Hematopoietic multipotent progenitor cell treated with erythropoietin and hydrocortisone succinate and interleukin-3 and kit ligand, for 15 days (in vitro differentiated cells): ENCODE data around the gene PEAK1.
A peak's percentile ranks its signal among the peaks of the same experiment; 100 is the strongest.

Source experiments
- DNase-seq: peaks from one replicate; pipeline ENCODE4 v3.0.0-alpha.2; 2015; ENCODE audit warnings: low spot score

Gene PEAK1, protein sequence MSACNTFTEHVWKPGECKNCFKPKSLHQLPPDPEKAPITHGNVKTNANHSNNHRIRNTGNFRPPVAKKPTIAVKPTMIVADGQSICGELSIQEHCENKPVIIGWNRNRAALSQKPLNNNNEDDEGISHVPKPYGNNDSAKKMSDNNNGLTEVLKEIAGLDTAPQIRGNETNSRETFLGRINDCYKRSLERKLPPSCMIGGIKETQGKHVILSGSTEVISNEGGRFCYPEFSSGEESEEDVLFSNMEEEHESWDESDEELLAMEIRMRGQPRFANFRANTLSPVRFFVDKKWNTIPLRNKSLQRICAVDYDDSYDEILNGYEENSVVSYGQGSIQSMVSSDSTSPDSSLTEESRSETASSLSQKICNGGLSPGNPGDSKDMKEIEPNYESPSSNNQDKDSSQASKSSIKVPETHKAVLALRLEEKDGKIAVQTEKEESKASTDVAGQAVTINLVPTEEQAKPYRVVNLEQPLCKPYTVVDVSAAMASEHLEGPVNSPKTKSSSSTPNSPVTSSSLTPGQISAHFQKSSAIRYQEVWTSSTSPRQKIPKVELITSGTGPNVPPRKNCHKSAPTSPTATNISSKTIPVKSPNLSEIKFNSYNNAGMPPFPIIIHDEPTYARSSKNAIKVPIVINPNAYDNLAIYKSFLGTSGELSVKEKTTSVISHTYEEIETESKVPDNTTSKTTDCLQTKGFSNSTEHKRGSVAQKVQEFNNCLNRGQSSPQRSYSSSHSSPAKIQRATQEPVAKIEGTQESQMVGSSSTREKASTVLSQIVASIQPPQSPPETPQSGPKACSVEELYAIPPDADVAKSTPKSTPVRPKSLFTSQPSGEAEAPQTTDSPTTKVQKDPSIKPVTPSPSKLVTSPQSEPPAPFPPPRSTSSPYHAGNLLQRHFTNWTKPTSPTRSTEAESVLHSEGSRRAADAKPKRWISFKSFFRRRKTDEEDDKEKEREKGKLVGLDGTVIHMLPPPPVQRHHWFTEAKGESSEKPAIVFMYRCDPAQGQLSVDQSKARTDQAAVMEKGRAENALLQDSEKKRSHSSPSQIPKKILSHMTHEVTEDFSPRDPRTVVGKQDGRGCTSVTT (N-terminal part only)

DNA sequence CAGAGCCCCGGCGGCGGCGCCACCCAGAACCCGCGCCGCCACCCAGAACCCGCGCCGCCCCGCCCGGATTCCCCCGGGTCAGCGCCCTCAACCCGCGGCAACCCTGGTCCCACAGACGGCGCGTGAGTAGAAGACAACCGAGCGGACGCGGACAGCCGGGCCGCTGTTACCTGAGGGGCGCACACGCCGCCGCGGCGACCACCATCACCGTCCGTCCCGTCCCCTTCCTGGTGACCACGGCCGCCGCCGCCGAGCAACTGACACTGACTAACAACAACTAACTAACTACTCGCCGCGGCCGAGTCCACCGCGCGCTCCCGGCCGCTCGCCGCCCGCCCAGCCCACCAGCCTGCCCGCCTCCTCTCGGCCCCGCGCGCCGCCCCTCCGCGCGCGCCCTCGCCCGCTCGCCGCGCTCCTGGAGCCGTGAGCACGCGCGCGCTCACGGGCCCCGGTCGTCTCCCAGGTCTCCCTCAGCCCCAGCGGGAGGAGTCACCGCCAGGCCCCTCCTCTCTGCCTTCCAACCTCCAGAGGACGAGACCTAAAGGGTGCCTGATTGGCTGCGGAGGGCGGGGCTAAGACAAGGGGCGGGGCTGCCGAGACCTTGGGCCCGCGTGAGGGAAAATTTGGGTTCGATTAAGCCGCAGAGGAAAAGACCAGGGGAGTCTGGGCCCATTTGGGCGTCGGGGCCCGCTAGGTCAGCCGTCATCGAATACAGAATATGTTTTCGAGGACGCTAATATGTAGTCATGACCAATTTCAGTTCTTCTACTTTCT is at the start of gene PEAK1:
Gene PEAK1 (minus strand): TSS at position 269 of the 774 bp plus-strand sequence. CDS start 238,178 bp downstream, outside the sequence.
- DNase-seq: peak; percentile 99

DNA sequence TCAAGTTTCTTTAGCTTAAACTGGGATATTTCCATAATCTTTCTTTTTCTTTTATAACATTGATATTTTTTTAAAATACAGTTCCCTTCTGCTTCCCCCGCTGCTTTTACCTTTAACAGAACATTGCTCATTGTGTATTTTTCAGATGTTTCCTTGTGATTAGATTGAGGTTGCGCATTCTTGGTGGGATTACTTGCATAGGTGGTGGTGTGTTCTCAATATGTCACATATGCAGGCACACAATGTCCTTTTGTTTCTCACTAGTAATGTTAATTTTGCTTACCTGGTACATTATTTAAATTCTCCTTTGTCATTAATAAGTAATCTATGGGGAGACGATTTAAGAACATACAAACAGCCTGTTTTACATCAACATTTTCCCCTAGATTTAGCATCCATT is 49.0 kb upstream of the PEAK1 start:
- no peak for DNase-seq

DNA sequence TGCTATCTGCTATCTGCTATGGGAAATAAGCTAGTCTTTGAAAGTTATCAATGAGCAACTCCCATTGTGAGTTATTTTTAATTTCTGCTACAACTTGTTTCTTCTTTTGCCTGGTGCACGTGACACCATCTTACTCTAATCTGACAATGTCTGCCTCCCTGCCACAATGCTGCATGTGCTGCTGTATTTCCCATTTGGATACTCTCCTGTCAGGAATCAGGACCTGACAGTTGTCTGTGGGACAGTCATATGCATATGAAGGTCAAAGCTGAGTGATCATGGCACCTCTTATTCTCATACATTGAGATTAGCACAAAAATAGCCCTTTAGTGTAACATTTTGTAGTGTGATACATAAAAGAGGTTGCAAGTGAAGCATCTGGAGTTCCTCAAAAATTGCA is 46.6 kb upstream of the PEAK1 start:
- no peak for DNase-seq

DNA sequence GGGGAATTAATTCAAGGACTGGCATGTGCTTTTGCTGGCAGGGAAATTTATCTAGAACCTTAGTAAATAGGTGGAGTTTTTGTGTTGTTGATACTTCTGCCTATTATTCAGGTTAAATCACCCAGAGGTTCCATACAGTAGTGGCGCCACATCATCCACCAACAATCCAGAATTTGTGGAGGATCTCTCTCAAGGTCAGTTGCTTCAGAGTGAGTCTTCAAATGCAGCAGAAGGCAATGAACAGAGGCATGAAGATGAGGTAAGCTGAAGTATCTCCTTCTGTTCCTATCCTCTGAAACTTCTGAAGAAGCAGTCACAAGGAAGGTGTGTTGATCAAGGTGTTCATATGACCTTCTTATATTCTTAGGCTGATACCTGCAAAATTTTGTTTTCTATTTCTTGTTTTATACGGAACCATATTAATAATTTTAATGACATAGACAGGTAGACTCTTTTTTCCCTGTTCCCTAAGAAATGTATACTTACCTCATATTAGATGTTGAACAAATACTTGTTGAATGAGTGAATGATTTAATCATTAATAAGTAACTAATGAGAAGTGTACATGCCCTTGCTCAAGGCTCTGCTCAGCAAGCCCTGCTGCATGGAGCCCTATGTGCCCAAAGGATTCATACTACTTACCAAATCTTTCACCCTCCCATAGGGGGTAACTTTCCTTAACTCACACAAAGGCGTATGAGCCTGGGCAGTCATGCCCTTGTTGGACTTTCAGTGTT is 44.4 kb upstream of the PEAK1 start:
- no peak for DNase-seq

DNA sequence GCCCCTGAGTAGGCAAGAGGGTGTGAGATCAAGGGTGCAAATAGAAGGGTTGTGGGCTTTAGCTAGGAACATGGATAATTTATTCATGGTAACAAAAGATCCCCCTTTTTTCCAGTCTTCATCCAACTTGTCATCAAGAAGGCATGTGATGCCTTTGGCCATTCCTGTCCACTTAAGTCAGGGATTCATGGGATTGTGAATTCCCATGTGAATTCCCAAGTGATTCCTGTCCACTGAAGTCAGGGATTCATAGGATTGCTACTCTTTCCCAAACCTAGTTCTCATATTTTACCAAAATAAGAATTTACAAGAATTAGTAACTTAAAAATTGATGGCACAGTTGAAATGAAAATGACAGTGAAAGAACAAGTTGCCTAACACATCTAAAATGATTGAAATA is 41.6 kb upstream of the PEAK1 start:
- DNase-seq: no peak

DNA sequence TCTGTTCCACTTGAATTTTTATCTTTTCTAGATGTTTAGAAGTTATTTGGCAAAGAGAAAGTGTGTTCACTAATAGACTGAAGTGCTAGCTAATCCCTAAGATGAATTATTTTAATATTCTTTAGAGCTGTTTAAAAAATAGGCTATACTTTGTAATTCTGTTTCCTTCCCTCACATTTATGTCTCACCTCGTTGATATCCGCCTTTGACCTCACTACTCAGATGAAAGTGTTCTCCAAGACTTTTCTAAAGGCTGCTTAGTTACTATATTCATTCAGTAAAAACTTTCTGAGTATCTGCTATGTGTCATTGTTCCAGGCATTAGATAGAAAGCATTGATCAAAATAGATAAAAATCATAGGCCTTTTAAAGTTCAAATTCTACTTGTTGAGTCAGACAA is 39.1 kb upstream of the PEAK1 start:
- DNase-seq: no peak

DNA sequence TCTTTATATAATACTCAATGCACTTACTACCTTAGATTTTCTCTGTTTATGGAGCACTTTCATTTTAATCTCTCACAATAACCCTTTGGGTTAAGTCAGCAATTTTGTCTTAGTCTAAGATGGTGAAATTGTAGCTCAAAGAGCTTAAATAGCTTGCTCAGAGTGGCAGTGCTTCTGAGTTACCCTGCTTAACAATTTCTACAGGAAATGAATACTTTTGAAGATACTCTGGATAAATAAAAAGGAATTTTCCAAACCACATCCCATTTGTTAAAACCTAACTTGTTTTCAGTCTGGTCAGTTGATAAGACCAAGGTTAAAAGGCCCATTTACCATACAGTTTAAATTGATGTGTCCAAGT is 38.0 kb upstream of the PEAK1 start:
- no peak for DNase-seq

DNA sequence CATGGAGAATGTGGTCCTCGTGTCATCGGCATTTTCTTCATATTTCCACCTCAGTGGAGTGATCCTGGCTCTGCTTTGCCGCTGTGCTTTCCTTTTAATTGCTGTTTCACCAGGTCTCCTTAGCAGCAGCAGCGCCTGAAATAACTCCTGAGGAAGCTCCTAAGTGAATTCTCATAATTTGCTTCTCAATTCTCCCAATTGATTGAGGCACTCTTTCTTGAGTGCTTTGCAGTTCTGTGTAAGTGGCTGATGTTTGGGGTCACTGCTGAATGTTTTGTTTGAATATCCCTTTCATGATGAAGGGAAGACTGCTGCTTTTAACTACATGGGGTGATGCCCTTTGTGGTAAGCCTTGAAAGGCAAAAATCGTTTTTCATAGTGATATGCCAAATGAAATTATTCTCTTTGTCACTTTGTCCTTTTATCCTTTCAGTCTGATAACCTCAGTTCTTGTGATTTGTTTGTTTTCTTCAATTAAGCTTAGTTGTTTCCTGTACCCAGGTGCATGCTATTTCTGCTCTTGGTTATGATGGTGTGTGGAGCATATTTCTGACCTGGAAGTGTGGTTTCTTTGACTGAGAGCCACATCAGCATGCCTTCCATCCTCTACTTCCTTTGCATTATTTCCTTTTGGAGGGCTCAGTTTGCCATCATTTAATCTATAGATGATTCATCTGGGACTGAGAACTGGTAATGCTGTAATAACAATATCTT is 37.4 kb upstream of the PEAK1 start:
- DNase-seq: no peak

DNA sequence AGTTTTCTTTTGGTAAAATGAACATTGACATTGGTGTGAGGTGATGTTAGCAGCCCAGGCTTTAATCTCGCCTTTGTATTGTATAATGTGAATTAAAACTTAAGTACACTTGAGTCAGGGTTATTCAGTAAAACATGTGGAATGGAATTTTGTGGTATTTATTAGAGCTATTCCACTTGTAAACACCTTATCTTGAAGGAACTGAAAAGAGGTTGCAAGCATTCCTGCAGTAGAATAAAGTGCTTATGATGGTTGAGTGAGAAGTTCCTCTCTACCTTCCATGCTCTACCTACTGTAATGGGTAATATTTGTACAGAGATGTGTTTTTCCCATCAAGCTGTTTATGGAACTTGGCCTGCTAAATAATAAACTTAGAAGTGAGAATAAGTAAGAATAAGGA is 36.8 kb upstream of the PEAK1 start:
- DNase-seq: no peak

DNA sequence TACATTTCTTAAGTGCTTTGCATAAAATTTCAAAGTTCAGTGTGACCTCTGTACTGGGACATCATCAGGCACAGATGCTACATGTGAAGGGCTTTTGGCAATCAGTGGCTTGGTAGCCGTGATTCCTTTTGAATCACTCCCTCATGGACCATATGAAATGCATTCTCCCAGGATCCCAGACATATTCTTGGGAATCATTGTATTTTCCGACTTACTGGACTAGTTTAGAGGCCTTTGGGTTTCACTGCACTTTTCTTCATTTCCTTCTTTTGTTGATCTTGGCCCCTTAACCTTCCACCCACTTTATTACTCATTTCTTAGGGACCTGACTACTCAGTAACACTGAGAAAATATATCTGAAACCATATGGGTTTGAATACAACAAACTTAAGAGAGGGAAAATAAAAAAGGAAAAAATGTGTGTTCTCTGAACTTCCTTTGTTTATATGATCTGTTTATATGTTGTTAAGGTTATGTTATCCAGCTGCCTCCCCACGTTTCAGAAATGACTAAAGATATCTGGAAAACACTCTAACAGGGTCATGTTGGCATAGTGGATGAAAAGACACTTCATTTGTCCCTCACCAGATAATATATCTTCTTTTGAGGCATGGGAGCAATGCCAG is 35.9 kb upstream of the PEAK1 start:
- DNase-seq: no peak

DNA sequence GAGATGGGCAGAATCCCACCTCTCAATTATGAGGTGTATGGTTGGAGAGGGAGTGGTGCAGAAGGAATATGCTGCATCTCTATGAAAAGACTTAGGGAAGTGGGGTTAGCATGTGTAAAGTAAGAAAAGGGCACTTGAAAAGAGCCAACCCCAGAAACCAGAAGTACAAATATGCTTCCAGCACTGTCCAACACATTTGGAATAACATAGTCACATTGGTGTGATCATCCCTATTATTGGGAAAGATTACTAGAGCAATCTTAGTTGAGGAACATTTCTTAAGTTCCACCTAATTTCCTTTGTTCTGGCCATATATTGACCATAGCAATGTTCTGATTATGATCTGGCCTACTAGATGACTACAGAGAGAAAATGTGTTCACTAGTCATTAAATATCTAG is 35.0 kb upstream of the PEAK1 start:
- DNase-seq: no peak

DNA sequence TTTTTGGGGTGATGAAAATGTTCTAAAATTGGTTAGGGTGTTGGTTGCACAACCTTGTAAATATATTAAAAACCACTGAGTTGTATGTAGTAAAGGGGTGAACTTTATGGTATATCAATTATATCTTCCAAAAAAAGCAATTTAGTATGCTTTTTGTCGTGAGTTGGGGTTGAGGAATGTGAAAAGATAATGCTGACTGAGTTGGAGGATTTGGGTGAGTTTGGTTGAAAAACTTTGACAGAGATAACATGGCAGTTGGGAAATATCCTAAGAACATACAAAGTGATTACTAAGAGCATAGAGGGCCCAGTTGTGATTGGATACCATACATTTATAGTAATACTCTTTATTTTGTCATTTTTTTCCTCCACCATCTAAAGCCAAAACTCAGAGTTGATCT is 34.4 kb upstream of the PEAK1 start:
- DNase-seq: no peak

DNA sequence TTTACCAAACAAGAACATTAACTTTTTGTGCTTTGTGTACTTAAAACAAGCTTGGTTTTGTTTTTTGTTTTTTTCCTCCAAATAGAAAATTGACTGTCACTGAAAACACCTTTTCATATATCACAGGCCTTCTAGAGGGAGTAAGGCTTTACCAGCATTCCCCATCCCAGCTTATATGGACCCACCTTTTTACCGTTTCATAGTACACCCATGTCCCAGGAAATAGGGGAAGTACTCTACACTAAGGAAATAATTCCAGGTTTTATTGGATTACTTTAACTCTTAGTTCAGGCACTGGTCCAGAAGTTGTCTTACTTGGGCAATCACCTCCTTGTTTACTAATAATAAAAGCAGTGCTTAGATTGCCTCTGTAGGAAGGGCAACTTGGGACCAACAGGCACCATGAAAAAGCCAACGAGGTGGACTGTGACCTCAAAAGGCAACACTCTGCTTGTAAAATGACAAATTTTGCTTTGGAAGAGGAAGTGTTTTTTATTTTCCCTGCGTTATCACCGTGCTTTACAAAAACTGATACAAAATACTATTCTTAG is 27.0 kb upstream of the PEAK1 start:
- DNase-seq: no peak

DNA sequence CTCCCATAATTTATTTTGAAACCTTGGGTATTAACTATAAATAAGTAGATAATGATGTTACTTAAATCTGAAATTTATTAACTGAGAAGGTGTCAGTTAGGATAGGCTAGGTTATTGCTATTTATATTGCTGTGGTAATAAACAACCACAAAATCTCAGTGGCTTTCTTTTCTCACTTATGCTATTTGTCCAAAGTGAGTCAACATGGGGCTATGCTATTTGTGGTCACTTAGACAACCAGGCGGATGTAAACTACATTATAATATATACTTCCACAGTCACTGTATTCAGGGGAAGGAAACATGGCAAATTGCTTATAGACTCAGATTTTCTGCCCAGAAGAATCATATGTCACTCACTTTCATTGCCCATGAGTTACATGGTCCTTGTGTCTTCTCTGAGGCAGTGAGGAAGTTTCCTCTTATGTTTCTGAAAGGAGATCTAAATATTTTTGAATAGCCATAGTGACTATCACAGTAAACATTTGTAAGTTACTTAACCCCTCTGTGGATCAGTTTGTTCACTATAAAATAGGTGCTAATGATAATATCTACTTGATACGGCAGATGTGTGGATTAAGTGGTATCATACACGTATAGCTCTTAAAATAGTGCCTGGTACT is 20.6 kb upstream of the PEAK1 start:
- no peak for DNase-seq

DNA sequence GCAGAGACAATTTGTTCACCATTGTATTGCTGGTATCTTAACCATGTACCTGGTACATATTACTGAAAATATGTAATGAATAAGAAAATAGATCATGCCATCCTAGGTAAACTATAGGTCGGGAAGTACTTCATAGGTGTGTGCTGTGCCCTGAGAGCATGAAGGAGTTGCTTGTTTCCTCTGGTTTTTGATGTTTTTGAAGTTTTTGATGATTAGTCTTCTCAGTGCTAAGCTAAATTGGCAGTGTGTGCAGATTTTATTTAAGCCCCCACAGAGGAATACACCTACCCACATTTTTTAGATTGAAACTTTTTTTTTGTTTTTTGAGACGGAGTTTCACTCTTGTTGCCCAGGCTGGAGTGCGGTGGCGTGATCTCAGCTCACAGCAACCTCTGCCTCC is 17.4 kb upstream of the PEAK1 start:
- no peak for DNase-seq

DNA sequence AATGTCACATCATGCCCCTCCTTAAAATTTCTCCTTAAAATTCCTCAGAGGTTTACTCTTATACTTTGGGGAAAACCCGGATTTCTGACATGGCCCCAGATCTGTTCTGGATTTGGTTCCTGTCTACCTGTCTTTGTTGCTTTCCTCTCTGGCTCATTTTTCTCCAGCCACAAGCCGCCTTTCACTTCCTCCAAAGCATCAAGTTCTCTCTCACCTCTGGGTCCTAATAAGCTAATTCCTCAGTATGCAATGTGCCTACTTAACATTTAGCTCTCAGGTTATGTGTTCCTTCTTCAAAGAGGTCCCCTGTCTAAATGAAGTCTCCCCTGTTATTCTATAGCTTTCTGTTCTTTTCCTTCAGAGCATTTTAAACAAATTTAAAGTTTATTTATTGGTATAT is 16.9 kb upstream of the PEAK1 start:
- DNase-seq: no peak

DNA sequence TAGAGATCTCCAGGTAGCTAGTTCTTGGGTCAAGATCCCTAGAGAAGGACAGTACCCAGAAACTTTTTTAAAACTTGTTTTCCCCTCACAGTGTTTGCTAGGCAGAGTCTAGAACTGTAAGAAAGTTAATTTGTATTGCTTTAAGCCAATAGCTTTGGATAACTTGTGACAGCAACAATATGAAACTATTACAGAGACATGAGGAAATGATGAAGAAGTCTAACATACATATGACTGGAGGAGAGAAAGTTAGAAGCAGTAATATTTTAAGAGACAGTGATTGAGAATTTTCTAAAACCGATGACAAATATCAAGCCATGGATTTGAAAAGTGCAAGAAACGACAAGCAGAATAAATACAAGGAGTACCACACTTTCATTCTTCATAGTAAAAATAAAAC is 10.7 kb upstream of the PEAK1 start:
- DNase-seq: no peak

DNA sequence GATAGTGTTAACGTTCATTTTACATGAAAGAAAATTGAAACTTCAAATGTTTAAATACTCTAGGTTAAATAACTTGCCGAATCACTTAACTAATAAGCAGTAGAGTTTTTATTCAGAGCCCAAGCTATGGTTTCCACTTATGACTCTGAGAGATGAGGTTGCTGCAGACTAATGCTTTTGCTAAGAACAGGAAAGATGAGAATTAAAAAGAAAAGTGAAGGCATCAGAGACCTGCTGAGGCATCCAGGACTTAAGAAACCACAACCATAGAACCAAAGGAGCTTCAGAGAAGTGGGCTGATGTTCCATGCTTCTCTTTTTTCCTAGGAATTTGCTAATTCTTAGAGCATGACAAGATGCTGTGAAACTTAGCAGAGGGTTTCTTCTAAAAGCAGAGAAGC is 10.3 kb upstream of the PEAK1 start:
- no peak for DNase-seq

DNA sequence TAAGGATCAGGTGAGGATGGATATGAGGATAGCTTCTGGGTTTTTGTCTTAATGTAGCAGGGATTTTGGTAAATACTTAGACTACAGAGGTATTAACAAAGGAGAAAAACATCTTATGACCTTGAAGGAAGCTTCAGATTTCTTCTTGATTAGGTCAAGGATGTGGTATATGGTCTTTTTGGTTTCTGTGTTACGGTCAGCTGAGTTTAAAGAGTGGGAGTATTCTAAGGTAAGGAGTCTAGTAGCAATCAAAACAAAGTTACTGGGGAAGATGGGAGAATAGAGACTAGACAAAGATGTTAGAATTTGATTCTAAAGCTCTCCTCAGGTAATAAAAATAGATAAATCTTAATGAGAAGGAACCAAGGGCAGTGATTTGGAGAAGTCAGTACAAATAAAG is 7.0 kb upstream of the PEAK1 start:
- DNase-seq: no peak

DNA sequence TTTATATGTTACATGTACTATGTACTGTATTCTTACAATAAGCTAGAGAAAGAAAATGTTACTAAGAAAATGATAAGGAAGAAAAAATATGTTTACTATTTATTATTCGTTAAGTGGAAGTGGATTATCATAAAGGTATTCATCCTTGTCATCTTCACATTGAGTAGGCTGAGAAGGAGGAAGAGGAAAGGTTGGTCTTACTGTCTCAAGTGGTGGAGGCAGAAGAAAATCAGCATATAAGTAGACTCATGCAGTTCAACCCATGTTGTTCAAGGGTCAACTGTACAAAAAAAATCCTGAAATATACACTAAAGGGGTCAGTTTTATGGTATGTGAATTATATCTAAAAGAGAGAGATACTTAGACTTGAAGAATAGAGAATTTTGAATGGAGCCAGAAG is 6.5 kb upstream of the PEAK1 start:
- no peak for DNase-seq
